ENCODE data around the gene DOCK1. TPM values are rescaled to one million over a fixed set of nuclear protein-coding genes. Genes with fewer than 3 reads are reported as not detected.
A peak's percentile ranks its signal among the peaks of the same experiment; 100 is the strongest.

The DOCK1 gene
- total and polyA plus RNA-seq, 7 experiments from 2014 or later, result 0.11 to 1.2 (median 0.34) TPM; not detected in 2

GRCh38 chr10:127196282-127197153, 291.3 kb downstream of the DOCK1 start, which contains the start of gene INSYN2A:
Gene INSYN2A, minus strand, starts transcription at chr10:127196591. Its CDS starts 20,196 bp downstream, at chr10:127176395.
- Mint-ChIP-seq H3K27me3 (peaks cover 34 to 60% (median 49%) of the 10 kb centered on the region in 5 donors), H3K36me3 (no peaks in the 10 kb centered on the region), H3K4me3 (peak within 1 kb of the TSS in 4 of 10 donors; percentile 33 to 68 (median 56)), H3K27ac (no peak within 1 kb of the TSS), H3K9me3 (peaks cover 0 to 3% (median 0%) of the 10 kb centered on the region in 11 donors), H3K4me1 (peaks cover 0 to 5% (median 0%) of the 10 kb centered on the region in 7 donors)
- Histone ChIP-seq H3K36me3 (ENCODE audit: control insufficient read depth in 2 of 3, insufficient read depth in 3 of 3, low read length in 3 of 3) (no peaks in the 10 kb centered on the region), H3K27me3 (ENCODE audit: control insufficient read depth in 2 of 2, insufficient read depth in 2 of 2, low read length in 2 of 2) (no peaks in the 10 kb centered on the region), H3K4me3 (ENCODE audit: low read length) (no peak within 1 kb of the TSS), H3K9me3 (ENCODE audit: control insufficient read depth in 2 of 3, low read length in 3 of 3) (no peaks in the 10 kb centered on the region), H3K27ac (ENCODE audit: low read depth, low read length) (no peak within 1 kb of the TSS), H3K4me1 (ENCODE audit: control insufficient read depth in 2 of 2, insufficient read depth in 2 of 2, low read length in 2 of 2) (no peaks in the 10 kb centered on the region)
- ChIA-PET CTCF (no interaction called here), POLR2A (no interaction called here)
- DNase-seq (no peak), ATAC-seq (no peak)
- intact Hi-C loops (cut with micrococcal nuclease), result no loop called here

GRCh38 chr10:127197154-127197432, 291.9 kb downstream of the DOCK1 start:
- Mint-ChIP-seq H3K4me3 (peak overlapping the region in 3 of 10 donors; percentile 33 to 68 (median 56)), H3K9me3 (peaks cover 0 to 3% (median 0%) of the 10 kb centered on the region in 11 donors), H3K36me3 (no peaks in the 10 kb centered on the region), H3K27ac (no peak overlapping the region), H3K4me1 (peaks cover 0 to 5% (median 0%) of the 10 kb centered on the region in 7 donors), H3K27me3 (peaks cover 34 to 62% (median 45%) of the 10 kb centered on the region in 5 donors)
- Histone ChIP-seq H3K36me3 (ENCODE audit: control insufficient read depth in 2 of 3, insufficient read depth in 3 of 3, low read length in 3 of 3) (no peaks in the 10 kb centered on the region), H3K4me1 (ENCODE audit: control insufficient read depth in 2 of 2, insufficient read depth in 2 of 2, low read length in 2 of 2) (no peaks in the 10 kb centered on the region), H3K9me3 (ENCODE audit: control insufficient read depth in 2 of 3, low read length in 3 of 3) (no peaks in the 10 kb centered on the region), H3K27me3 (ENCODE audit: control insufficient read depth in 2 of 2, insufficient read depth in 2 of 2, low read length in 2 of 2) (no peaks in the 10 kb centered on the region), H3K4me3 (ENCODE audit: low read length) (no peak overlapping the region), H3K27ac (ENCODE audit: low read depth, low read length) (no peak overlapping the region)
- intact Hi-C loops (cut with micrococcal nuclease), result no loop called here
- DNase-seq (no peak), ATAC-seq (no peak)
- POLR2A ChIA-PET, result no interaction called here
- CTCF ChIA-PET, result no interaction called here

GRCh38 chr10:127198307-127198706, 293.1 kb downstream of the DOCK1 start:
- no peak overlapping the region for H3K27ac ChIP-seq (ENCODE audit: low read depth, low read length)
- intact Hi-C loops (cut with micrococcal nuclease), result no loop called here
- Mint-ChIP-seq H3K4me1 (peaks cover 0 to 5% (median 0%) of the 10 kb centered on the region in 7 donors), H3K4me3 (no peak overlapping the region), H3K27ac (no peak overlapping the region), H3K27me3 (peaks cover 26 to 50% (median 36%) of the 10 kb centered on the region in 5 donors), H3K9me3 (peaks cover 0 to 3% (median 0%) of the 10 kb centered on the region in 11 donors), H3K36me3 (no peaks in the 10 kb centered on the region)
- H3K4me3 ChIP-seq (ENCODE audit: low read length), result no peak overlapping the region
- no peaks in the 10 kb centered on the region for H3K27me3 ChIP-seq (ENCODE audit: control insufficient read depth in 2 of 2, insufficient read depth in 2 of 2, low read length in 2 of 2)
- CTCF ChIA-PET, result no interaction called here
- DNase-seq, result no peak
- H3K36me3 ChIP-seq (ENCODE audit: control insufficient read depth in 2 of 3, insufficient read depth in 3 of 3, low read length in 3 of 3), result no peaks in the 10 kb centered on the region
- no peaks in the 10 kb centered on the region for H3K4me1 ChIP-seq (ENCODE audit: control insufficient read depth in 2 of 2, insufficient read depth in 2 of 2, low read length in 2 of 2)
- POLR2A ChIA-PET, result no interaction called here
- ATAC-seq, result no peak
- H3K9me3 ChIP-seq (ENCODE audit: control insufficient read depth in 2 of 3, low read length in 3 of 3), result no peaks in the 10 kb centered on the region

GRCh38 chr10:127198721-127199120, 293.5 kb downstream of the DOCK1 start:
- Histone ChIP-seq H3K9me3 (ENCODE audit: control insufficient read depth in 2 of 3, low read length in 3 of 3) (no peaks in the 10 kb centered on the region), H3K27ac (ENCODE audit: low read depth, low read length) (no peak overlapping the region), H3K4me1 (ENCODE audit: control insufficient read depth in 2 of 2, insufficient read depth in 2 of 2, low read length in 2 of 2) (no peaks in the 10 kb centered on the region), H3K27me3 (ENCODE audit: control insufficient read depth in 2 of 2, insufficient read depth in 2 of 2, low read length in 2 of 2) (no peaks in the 10 kb centered on the region), H3K4me3 (ENCODE audit: low read length) (no peak overlapping the region), H3K36me3 (ENCODE audit: control insufficient read depth in 2 of 3, insufficient read depth in 3 of 3, low read length in 3 of 3) (no peaks in the 10 kb centered on the region)
- Mint-ChIP-seq H3K36me3 (no peaks in the 10 kb centered on the region), H3K27me3 (peaks cover 25 to 46% (median 32%) of the 10 kb centered on the region in 5 donors), H3K4me1 (peaks cover 0 to 5% (median 0%) of the 10 kb centered on the region in 7 donors), H3K27ac (no peak overlapping the region), H3K4me3 (no peak overlapping the region), H3K9me3 (peaks cover 0 to 3% (median 0%) of the 10 kb centered on the region in 11 donors)
- intact Hi-C loops (cut with micrococcal nuclease), result no loop called here
- POLR2A ChIA-PET, result no interaction called here
- DNase-seq (no peak), ATAC-seq (no peak)
- CTCF ChIA-PET, result interaction anchor here (0.7 kb wide), 1 partner anchor 23 kb away, joined by 11 read pairs; no protein-coding TSS in a partner anchor

GRCh38 chr10:127200646-127201045, 295.4 kb downstream of the DOCK1 start:
- no peaks in the 10 kb centered on the region for H3K36me3 Mint-ChIP-seq
- Histone ChIP-seq H3K4me3 (ENCODE audit: low read length) (no peak overlapping the region), H3K36me3 (ENCODE audit: control insufficient read depth in 2 of 3, insufficient read depth in 3 of 3, low read length in 3 of 3) (no peaks in the 10 kb centered on the region), H3K27me3 (ENCODE audit: control insufficient read depth in 2 of 2, insufficient read depth in 2 of 2, low read length in 2 of 2) (no peaks in the 10 kb centered on the region), H3K9me3 (ENCODE audit: control insufficient read depth in 2 of 3, low read length in 3 of 3) (no peaks in the 10 kb centered on the region), H3K27ac (ENCODE audit: low read depth, low read length) (no peak overlapping the region), H3K4me1 (ENCODE audit: control insufficient read depth in 2 of 2, insufficient read depth in 2 of 2, low read length in 2 of 2) (no peaks in the 10 kb centered on the region)
- intact Hi-C loops (cut with micrococcal nuclease), result no loop called here
- no peak overlapping the region for H3K27ac Mint-ChIP-seq
- ATAC-seq (no peak), DNase-seq (no peak)
- ChIA-PET POLR2A (no interaction called here), CTCF (no interaction called here)
- H3K9me3 Mint-ChIP-seq, result peaks cover 0 to 3% (median 0%) of the 10 kb centered on the region in 11 donors
- peaks cover 0 to 5% (median 0%) of the 10 kb centered on the region in 7 donors for H3K4me1 Mint-ChIP-seq
- no peak overlapping the region for H3K4me3 Mint-ChIP-seq
- H3K27me3 Mint-ChIP-seq, result peaks cover 17 to 34% (median 22%) of the 10 kb centered on the region in 5 donors

GRCh38 chr10:127203067-127203466, 297.8 kb downstream of the DOCK1 start:
- no peaks in the 10 kb centered on the region for H3K27me3 ChIP-seq (ENCODE audit: control insufficient read depth in 2 of 2, insufficient read depth in 2 of 2, low read length in 2 of 2)
- no peaks in the 10 kb centered on the region for H3K4me1 ChIP-seq (ENCODE audit: control insufficient read depth in 2 of 2, insufficient read depth in 2 of 2, low read length in 2 of 2)
- ATAC-seq (no peak), DNase-seq (no peak)
- H3K36me3 ChIP-seq (ENCODE audit: control insufficient read depth in 2 of 3, insufficient read depth in 3 of 3, low read length in 3 of 3), result no peaks in the 10 kb centered on the region
- Mint-ChIP-seq H3K9me3 (peaks cover 0 to 3% (median 0%) of the 10 kb centered on the region in 11 donors), H3K4me3 (no peak overlapping the region), H3K4me1 (no peaks in the 10 kb centered on the region), H3K27ac (no peak overlapping the region), H3K36me3 (no peaks in the 10 kb centered on the region), H3K27me3 (peaks cover 6 to 21% (median 8%) of the 10 kb centered on the region in 5 donors)
- no peak overlapping the region for H3K27ac ChIP-seq (ENCODE audit: low read depth, low read length)
- no peaks in the 10 kb centered on the region for H3K9me3 ChIP-seq (ENCODE audit: control insufficient read depth in 2 of 3, low read length in 3 of 3)
- CTCF ChIA-PET, result no interaction called here
- intact Hi-C loops (cut with micrococcal nuclease), result no loop called here
- no peak overlapping the region for H3K4me3 ChIP-seq (ENCODE audit: low read length)
- POLR2A ChIA-PET, result no interaction called here

- no peaks in the 10 kb centered on the region for H3K36me3 ChIP-seq (ENCODE audit: control insufficient read depth in 2 of 3, insufficient read depth in 3 of 3, low read length in 3 of 3)
- H3K27ac ChIP-seq (ENCODE audit: low read depth, low read length), result no peak overlapping the region
- H3K9me3 ChIP-seq (ENCODE audit: control insufficient read depth in 2 of 3, low read length in 3 of 3), result no peaks in the 10 kb centered on the region
- ChIA-PET CTCF (no interaction called here), POLR2A (no interaction called here)
- DNase-seq (no peak), ATAC-seq (no peak)
- peaks cover 0 to 4% (median 0%) of the 10 kb centered on the region in 5 donors for H3K27me3 Mint-ChIP-seq
- no peak overlapping the region for H3K4me3 Mint-ChIP-seq
- no peaks in the 10 kb centered on the region for H3K27me3 ChIP-seq (ENCODE audit: control insufficient read depth in 2 of 2, insufficient read depth in 2 of 2, low read length in 2 of 2)
- H3K36me3 Mint-ChIP-seq, result no peaks in the 10 kb centered on the region
- intact Hi-C loops (cut with micrococcal nuclease), result no loop called here
- no peaks in the 10 kb centered on the region for H3K4me1 ChIP-seq (ENCODE audit: control insufficient read depth in 2 of 2, insufficient read depth in 2 of 2, low read length in 2 of 2)
- H3K27ac Mint-ChIP-seq, result no peak overlapping the region
- H3K4me3 ChIP-seq (ENCODE audit: low read length), result no peak overlapping the region
- no peaks in the 10 kb centered on the region for H3K9me3 Mint-ChIP-seq
- peaks cover 0 to 1% (median 0%) of the 10 kb centered on the region in 7 donors for H3K4me1 Mint-ChIP-seq
Measured at GRCh38 chr10:127207081-127207480, 301.9 kb downstream of the DOCK1 start.
